ENCODE data around the gene C1orf115.
"Not testable (repeated sequence)": the region's sequence is repeated elsewhere in the genome, so short reads cannot be mapped to it uniquely, and the experiment has no call there.

The C1orf115 gene

GRCh38 chr1:220695426-220695825 is 5.3 kb downstream of the C1orf115 start:
- no peak for DNase-seq

- DNase-seq, result no peak
Observed at GRCh38 chr1:220696226-220696862, 6.2 kb downstream of the C1orf115 start.

- no peak for DNase-seq
Observed at GRCh38 chr1:220696863-220697231, 6.7 kb downstream of the C1orf115 start.

- DNase-seq, result no peak
Observed at GRCh38 chr1:220697326-220697725, 7.2 kb downstream of the C1orf115 start.

- no peak for DNase-seq
Observed at GRCh38 chr1:220698607-220699016, 8.4 kb downstream of the C1orf115 start.

GRCh38 chr1:220699044-220699443 is 8.9 kb downstream of the C1orf115 start:
- DNase-seq, result no peak

- peak in 1 of 2 experiments; percentile 58 for DNase-seq
Observed at GRCh38 chr1:220700556-220701179, 10.5 kb downstream of the C1orf115 start.

GRCh38 chr1:220701974-220702373 is 11.8 kb downstream of the C1orf115 start:
- no peak for DNase-seq

GRCh38 chr1:220702733-220703270 is 12.6 kb downstream of the C1orf115 start:
- peak; percentile 51 to 89 for DNase-seq

GRCh38 chr1:220703305-220703704 is 13.1 kb downstream of the C1orf115 start:
- DNase-seq, result no peak

GRCh38 chr1:220705782-220706181 is 15.6 kb downstream of the C1orf115 start:
- DNase-seq, result no peak

GRCh38 chr1:220706480-220706879 is 16.3 kb downstream of the C1orf115 start:
- no peak for DNase-seq

- DNase-seq, result no peak
Observed at GRCh38 chr1:220707160-220707559, 17.0 kb downstream of the C1orf115 start.

GRCh38 chr1:220708244-220708643 is 18.1 kb downstream of the C1orf115 start:
- no peak for DNase-seq

- no peak for DNase-seq
Observed at GRCh38 chr1:220708936-220709801, 19.0 kb downstream of the C1orf115 start.

- DNase-seq, result no peak
Observed at GRCh38 chr1:220710333-220710732, 20.2 kb downstream of the C1orf115 start.

GRCh38 chr1:220711056-220711809 is 21.1 kb downstream of the C1orf115 start:
- no peak for DNase-seq

- DNase-seq, result not testable (repeated sequence)
Observed at GRCh38 chr1:220715986-220716385, 25.8 kb downstream of the C1orf115 start.

- no peak for DNase-seq
Observed at GRCh38 chr1:220717800-220718640, 27.9 kb downstream of the C1orf115 start.

GRCh38 chr1:220721266-220721665 is 31.1 kb downstream of the C1orf115 start:
- not testable (repeated sequence) for DNase-seq

- DNase-seq, result no peak
Observed at GRCh38 chr1:220726634-220727033, 36.5 kb downstream of the C1orf115 start.

GRCh38 chr1:220727519-220727918 is 37.4 kb downstream of the C1orf115 start:
- DNase-seq, result no peak

Data from NCI-H2081 (cell line).